Right lobe of liver (tissue), 4 donors: Measurements from ENCODE around the gene HTRA1.

Source experiments
- POLR2A ChIP-seq: fragments of 450-650 bp; IDR thresholded peaks from one replicate; pipeline ENCODE4 v1.6.1; 2017; ENCODE audit warnings: antibody characterized with exemption, mild to moderate bottlenecking
- TF ChIP-seq, protein P1 (sequence below), 4 donors: fragments of 200-600 bp in 3 of 4; fragments of 450-650 bp in 1 of 4; IDR thresholded peaks; one replicate each; pipeline versions ENCODE4 v1.5.1 to v1.8.0; 2016 to 2022; ENCODE audit warnings: antibody characterized with exemption in 4 of 4, mild to moderate bottlenecking in 2 of 4
- donor health status: DM: no; HTN: no; CAD: no.
- donor health status: DM: no; HTN: no; CAD: no.
- donor health status: DM: no; HTN: yes; CAD: no.

DNA sequence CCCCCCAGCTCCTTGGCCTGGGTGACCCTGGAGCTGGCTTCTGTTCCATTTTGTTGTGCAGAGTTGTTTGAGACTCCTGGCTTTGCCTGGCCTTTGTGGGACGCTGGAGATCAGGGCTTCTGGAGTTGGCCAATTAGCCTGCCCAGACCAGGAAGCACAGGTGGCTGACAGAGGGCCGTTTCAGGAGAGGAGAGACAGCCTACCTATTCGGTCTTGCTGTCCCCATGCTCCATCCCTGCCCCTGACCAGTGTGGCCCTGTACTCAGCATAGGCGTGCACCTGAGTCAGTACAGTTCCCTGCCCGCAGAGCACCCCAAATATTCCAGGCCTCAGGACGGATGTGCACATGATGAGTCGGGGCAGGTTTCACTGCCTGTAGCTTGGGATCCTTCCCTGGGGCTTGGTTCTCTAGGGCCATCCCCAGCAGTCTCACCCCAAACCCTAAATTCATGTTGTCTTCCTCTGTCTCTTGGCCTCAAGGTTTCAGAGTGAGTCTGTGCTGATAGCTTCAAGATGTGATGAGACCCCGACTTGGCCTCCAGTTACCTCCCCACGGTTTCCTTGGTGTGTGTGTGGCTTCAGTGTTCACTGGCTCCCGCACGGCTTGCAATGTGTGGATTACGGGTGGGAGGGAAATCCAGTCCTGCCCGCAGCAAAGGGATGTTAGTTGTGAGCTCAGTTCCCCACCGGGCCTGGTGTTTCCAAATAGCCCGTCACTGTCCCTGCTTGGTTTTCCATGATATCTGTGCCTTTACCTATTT lies 44.7 kb downstream of the HTRA1 start:
- TF ChIP-seq, protein P1, sequence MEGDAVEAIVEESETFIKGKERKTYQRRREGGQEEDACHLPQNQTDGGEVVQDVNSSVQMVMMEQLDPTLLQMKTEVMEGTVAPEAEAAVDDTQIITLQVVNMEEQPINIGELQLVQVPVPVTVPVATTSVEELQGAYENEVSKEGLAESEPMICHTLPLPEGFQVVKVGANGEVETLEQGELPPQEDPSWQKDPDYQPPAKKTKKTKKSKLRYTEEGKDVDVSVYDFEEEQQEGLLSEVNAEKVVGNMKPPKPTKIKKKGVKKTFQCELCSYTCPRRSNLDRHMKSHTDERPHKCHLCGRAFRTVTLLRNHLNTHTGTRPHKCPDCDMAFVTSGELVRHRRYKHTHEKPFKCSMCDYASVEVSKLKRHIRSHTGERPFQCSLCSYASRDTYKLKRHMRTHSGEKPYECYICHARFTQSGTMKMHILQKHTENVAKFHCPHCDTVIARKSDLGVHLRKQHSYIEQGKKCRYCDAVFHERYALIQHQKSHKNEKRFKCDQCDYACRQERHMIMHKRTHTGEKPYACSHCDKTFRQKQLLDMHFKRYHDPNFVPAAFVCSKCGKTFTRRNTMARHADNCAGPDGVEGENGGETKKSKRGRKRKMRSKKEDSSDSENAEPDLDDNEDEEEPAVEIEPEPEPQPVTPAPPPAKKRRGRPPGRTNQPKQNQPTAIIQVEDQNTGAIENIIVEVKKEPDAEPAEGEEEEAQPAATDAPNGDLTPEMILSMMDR (IDR thresholded peaks at IDR 0.05) = no peak
- no peak for TF ChIP-seq POLR2A
